Urinary bladder (tissue), 4 donors: ENCODE measurements around the gene TPMT. TPM values are rescaled to one million over a fixed set of nuclear protein-coding genes. Genes with fewer than 3 reads are reported as not detected.
A peak's percentile ranks its signal among the peaks of the same experiment; 100 is the strongest.

ENCODE experiments used
- DNase-seq: peaks from one replicate; pipeline ENCODE4 v3.0.0-alpha.2; 2015; ENCODE audit errors: extremely low spot score
- H3K27ac ChIP-seq: one replicate; pipeline ENCODE4 v1.5.1; 2013; ENCODE audit warnings: low read depth, mild to moderate bottlenecking, moderate library complexity
- H3K36me3 ChIP-seq: one replicate; pipeline ENCODE4 v1.6.1; 2013; ENCODE audit warnings: mild to moderate bottlenecking, moderate library complexity; ENCODE audit not compliant: insufficient read depth
- H3K4me1 ChIP-seq: one replicate; pipeline ENCODE4 v1.6.1; 2013; ENCODE audit warnings: mild to moderate bottlenecking, moderate library complexity; ENCODE audit not compliant: insufficient read depth
- H3K4me3 ChIP-seq: one replicate; pipeline ENCODE4 v1.5.1; 2013; ENCODE audit warnings: low read depth, low read length
- WGBS: extraction: QIAGEN DNeasy Blood & Tissue Kit; methylation state at CpG from one replicate; pipeline ENCODE4 v1.1.7; 2013; 5-methylcytosine and 5-hydroxymethylcytosine counted together
- polyA plus RNA-seq: library from polyadenylated mRNA; stranded (reverse); fragments of 200-250 nt; gene quantifications from one replicate; pipeline ENCODE4 v1.2.3, GENCODE V29; 2013
- total RNA-seq: library from RNA; depleted of rRNA; stranded (reverse); fragments of >200 nt; gene quantifications from one replicate; pipeline ENCODE4 v1.2.3, GENCODE V29; 2014
- donor health status: healthy with polysubstance abuse.
- donor health status: healthy.

TPMT gene
- total RNA-seq, result 12.3 TPM
- 8.9 TPM for polyA plus RNA-seq

DNA sequence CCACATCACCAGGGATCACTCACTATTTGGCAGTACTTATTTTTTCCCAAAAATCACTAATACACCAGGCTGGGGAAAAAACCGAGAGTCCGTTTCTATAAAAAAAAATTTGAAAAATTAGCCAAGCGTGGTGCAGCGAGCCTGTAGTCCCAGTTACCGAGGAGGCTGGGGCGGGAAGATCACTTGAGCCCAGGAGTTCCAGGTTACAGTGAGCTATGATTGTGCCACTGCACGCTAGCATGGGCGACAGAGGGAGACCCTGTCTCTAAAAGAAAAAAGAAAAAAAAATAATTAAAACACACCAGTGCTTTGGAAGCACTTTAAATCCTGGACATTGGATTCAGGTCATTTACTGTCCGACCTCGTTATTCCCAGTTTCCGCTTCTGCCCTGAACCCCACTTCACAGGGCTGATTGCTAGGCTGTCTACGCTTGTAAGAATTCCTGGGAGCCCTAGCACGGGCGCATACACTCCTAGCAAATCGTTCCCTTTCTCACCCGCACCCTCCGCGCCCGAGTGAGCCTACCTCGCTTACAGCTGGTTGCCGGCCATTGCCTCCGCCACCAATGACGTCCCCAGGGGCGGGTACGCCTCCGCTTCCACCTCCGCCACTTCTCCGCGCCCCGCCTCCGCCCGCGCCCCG, at the start of gene TPMT:
Gene TPMT (minus strand): TSS at position 571 of the 643 bp plus-strand sequence. CDS start 5,950 bp downstream, outside the sequence.
- peak within 1 kb of the TSS; percentile 93 for H3K27ac ChIP-seq
- DNase-seq, result no peak
- H3K36me3 ChIP-seq, result no peaks in the 10 kb centered on the region
- no peaks in the 10 kb centered on the region for H3K4me1 ChIP-seq
- WGBS, result under 1% methylated on average over 34 of the region's 34 CpGs
- peak within 1 kb of the TSS; percentile 97 for H3K4me3 ChIP-seq

DNA sequence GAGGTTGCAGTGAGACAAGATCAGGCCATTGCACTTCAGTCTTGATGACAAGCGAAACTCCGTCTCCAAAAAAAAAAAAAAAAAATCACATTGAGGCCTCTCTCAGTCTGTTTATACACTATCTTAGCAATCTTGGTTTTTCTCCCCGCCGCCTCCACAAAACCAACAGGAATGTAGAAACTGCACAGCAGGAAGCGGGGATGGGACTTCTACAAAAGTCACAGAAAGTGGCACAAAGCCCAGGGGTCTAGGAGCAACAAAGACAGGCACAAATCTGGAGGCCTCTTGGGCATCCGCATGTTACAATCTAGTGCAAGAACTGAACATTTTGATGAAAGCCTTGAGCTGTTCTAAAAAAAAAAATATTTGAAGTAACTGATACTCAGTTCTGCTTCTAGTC, 48.9 kb upstream of the TPMT start:
- H3K4me3 ChIP-seq, result no peak overlapping the region
- no peak for DNase-seq
- WGBS, result 90% methylated on average over 6 of the region's 6 CpGs
- no peaks in the 10 kb centered on the region for H3K4me1 ChIP-seq
- no peaks in the 10 kb centered on the region for H3K36me3 ChIP-seq
- no peak overlapping the region for H3K27ac ChIP-seq

DNA sequence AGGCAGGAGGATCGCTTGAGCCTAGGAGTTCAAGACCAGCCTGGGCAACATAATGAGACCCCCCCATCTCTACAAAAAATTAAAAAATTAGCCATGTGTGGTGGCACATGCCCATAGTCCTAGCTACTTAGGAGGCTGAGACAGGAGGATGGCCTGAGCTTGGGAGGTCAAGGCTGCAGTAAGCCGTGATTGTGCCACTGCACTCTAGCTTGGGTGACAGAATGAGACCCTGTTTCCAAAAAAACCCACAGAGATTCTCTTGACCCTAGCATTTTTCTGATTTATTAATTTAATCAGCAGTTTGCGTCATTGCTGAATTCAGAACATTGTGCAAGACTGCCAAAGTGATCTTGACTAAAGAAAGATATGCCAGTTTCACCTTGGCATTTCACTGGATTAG, 37.1 kb upstream of the TPMT start:
- DNase-seq, result no peak
- WGBS, result 99% methylated on average over 3 of the region's 3 CpGs
- no peak overlapping the region for H3K4me3 ChIP-seq
- no peaks in the 10 kb centered on the region for H3K4me1 ChIP-seq
- H3K36me3 ChIP-seq, result no peaks in the 10 kb centered on the region
- H3K27ac ChIP-seq, result no peak overlapping the region

DNA sequence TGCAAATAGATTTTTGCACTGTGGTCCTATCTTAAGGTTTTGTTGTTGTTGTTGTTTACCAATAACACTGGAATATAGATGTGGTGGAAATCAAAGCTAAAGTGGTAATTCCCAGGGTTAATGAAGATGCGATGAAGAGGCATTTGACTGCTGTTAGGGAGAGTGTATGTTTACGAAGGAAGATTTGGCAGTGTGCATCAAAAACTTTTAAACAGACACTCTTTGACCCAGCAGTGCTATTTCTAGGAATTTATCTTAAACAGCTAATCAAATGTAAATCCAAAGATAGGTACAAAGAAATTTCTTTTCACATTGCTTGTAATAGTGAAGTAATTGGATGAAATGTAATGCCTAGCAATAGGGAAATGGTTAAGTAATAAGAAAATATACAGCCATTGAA, 34.3 kb upstream of the TPMT start:
- 76% methylated on average over 2 of the region's 2 CpGs for WGBS
- H3K4me3 ChIP-seq, result no peak overlapping the region
- no peak overlapping the region for H3K27ac ChIP-seq
- no peak for DNase-seq
- no peaks in the 10 kb centered on the region for H3K4me1 ChIP-seq
- no peaks in the 10 kb centered on the region for H3K36me3 ChIP-seq

DNA sequence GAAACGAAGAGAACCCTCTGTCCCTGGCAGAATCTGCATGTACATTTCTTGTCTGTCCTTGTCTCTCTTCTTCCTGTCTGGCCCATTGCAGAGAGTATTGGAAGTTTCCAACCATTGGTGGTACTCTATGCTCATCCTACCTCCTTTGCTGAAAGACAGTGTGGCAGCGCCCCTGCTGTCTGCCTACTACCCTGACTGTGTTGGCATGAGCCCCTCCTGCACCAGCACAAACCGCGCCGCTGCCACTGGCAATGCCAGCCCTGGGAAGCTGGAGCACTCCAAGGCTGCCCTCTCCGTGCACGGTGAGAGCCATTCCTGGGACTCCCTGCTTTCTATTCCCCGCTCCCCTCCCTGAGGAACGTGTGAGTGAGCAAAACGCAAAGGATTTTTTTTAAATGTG, 32.8 kb upstream of the TPMT start:
- H3K4me3 ChIP-seq, result no peak overlapping the region
- no peaks in the 10 kb centered on the region for H3K4me1 ChIP-seq
- WGBS, result 88% methylated on average over 10 of the region's 10 CpGs
- no peaks in the 10 kb centered on the region for H3K36me3 ChIP-seq
- no peak overlapping the region for H3K27ac ChIP-seq
- no peak for DNase-seq

DNA sequence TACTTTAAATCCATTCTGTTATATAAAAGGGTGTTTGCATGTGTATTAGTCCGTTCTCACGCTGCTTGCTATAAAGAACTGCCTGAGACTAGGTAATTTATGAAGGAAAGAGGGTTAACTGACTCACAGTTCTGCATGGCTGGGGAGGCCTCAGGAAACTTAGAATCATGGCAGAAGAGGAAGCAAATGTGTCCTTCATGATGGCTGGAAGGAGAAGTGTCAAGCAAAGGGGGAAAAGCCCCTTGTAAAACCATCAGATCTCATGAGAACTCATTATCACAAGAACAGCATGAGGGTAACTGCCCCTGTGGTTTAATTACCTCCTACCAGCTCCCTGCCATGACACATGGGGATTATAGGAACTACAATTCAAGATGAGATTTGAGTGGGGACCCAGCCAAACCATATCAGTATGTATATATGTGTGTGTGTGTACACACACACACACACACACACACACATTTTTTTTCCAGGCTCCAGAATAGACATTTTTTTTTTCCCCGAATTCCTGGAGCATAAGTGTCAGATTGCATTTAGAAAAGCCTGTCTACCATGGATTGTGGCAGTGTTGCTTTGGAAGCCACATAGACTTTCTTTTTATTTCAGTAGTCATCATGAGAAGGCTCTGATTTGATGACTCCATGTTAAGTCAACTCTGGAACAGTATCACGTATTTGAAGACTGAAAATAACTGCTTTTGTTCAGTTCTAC, 31.8 kb upstream of the TPMT start:
- Histone ChIP-seq H3K36me3 (no peaks in the 10 kb centered on the region), H3K27ac (no peak overlapping the region), H3K4me1 (no peaks in the 10 kb centered on the region), H3K4me3 (no peak overlapping the region)
- 89% methylated on average over 4 of the region's 4 CpGs for WGBS
- DNase-seq, result no peak

DNA sequence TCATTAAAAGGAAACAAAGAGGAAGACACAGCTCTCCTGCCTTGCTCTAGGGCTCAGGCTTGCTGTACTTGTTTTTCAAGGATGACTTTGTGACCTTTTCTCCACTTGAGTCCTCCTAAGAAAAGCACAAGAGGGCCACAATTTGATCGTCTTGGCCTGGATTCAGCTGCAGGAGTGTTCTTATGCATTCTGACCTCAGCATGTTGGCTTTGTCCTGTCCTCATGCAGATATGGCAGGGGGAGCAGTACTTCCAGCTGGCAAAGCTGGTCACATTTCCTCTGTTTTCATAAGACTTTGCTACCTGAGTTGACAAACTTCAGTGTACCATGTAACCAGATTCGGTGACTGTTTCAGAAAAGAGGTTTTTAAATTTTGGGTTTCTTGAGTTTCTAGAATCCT, 31.2 kb upstream of the TPMT start:
- Histone ChIP-seq H3K4me3 (no peak overlapping the region), H3K36me3 (no peaks in the 10 kb centered on the region), H3K4me1 (no peaks in the 10 kb centered on the region), H3K27ac (no peak overlapping the region)
- 65% methylated on average over 2 of the region's 2 CpGs for WGBS
- DNase-seq, result no peak

DNA sequence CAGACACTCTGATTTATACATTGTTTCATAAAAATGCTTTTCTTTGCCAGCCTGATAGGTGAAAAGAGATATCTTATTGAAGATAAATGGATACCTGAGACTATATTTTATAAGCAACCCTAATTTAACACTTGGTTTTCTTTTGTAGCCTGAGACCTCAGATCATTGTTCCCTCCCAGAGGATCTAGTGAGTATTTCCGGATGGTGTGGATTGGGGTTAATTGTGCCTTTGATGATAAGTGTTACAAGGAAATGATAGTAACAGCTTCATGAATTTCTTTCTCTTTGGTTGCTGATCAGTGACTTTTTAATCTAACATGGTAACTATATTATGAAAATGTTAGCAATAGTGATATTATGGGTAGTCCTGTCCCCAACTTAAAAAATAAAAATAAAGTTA, 30.7 kb upstream of the TPMT start:
- Histone ChIP-seq H3K27ac (no peak overlapping the region), H3K4me3 (no peak overlapping the region), H3K36me3 (no peaks in the 10 kb centered on the region), H3K4me1 (no peaks in the 10 kb centered on the region)
- WGBS, result 76% methylated on average over 1 of the region's 1 CpG
- DNase-seq, result no peak

DNA sequence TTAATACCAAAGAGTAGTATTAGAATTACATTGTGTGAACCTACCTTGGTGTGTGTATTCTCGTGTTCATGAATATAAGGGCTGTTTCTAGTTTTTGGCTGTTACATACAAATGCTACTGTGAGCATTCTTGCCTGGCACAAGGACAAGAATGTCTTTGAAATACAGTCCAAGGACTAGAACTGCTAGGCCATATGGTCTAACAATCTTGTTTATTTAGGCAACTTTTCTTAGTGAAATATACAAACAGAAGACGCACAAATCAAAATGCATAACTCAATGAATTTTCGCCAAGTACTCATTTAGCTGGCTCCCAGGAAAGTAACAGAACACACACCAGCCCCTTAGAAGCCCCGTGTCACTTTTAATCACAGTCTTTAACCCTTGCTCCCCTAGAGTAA, 28.9 kb upstream of the TPMT start:
- Histone ChIP-seq H3K4me3 (no peak overlapping the region), H3K27ac (no peak overlapping the region), H3K4me1 (no peaks in the 10 kb centered on the region), H3K36me3 (no peaks in the 10 kb centered on the region)
- 61% methylated on average over 4 of the region's 4 CpGs for WGBS
- no peak for DNase-seq

DNA sequence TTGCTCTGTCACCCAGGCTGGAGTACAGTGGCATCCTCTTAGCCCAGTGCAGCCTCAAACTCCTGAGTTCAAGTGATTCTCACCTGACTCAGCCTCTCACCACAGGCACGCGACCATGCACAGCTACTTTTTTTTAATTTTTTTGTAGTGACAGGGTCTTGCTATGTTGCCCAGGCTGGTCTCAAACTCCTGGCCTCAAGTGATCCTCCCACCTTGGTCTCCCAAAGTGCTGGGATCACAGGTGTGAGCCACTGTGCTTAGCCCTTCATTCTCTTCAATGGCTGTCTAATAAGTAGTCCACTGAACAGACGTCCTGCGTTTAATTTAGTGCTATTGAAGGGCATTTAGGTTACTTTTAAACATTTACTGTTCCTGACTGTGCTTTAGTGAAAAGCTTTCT, 27.7 kb upstream of the TPMT start:
- no peaks in the 10 kb centered on the region for H3K36me3 ChIP-seq
- no peaks in the 10 kb centered on the region for H3K4me1 ChIP-seq
- H3K27ac ChIP-seq, result no peak overlapping the region
- H3K4me3 ChIP-seq, result no peak overlapping the region
- WGBS, result 87% methylated on average over 4 of the region's 4 CpGs
- DNase-seq, result no peak

DNA sequence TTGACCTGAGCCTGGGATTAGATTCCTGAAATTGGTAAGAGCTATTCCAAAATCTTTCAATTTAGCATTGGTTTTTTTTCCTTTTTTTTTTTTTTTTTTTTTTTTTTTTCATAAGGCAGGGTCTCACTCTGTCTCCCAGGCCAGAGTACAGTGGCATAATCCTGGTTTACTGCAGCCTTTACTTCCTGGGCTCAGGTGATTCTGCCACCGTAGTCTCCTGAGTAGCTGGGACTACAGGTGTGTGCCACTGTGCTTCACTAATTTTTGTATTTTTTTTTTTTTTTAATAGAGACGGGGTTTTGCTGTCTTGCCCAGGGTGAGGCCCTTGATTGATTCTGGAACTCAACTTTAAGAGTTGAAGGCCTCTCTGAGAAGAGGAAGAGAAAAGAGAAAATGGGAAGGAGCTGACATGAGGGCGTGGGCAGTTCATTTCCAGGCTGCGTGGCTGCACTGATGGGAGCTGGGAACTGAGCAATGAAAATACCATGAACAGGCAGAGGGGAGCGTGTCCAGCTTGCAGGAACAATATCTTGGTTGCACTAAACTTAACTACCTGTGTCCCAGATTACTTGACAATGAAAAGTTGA, 25.0 kb upstream of the TPMT start:
- 88% methylated on average over 5 of the region's 5 CpGs for WGBS
- Histone ChIP-seq H3K27ac (no peak overlapping the region), H3K36me3 (no peaks in the 10 kb centered on the region), H3K4me1 (no peaks in the 10 kb centered on the region), H3K4me3 (no peak overlapping the region)
- DNase-seq, result no peak

DNA sequence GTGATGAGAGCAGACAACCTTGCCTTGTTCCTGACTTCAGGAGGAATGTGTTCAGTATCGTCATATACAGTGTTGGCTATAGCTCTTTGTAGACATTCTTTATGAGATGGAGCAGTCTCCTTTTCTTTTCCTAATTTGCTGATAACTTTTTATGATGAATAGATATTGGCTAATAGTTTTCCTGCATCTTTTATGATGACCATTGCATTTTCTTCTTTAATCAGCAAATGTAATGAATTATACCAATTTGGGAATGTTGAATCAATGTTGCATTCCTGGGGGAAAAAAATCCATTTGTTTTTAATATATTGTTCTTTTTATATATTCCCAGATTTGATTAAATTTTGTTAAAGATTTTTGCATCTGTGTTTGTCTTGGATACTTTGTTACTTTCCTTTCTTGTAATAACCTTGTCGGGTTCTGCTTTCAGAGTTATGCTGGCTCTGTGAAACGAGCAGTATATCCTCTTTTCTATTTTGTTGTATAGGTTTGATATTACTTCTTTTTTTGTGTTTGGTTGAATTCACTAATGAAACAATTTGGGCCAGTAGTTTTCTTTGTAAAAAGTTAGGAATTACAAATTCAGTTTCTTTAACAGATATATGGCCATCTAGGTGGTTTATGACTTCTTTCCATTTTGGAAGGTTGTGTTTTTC, 24.2 kb upstream of the TPMT start:
- WGBS, result 85% methylated on average over 3 of the region's 3 CpGs

DNA sequence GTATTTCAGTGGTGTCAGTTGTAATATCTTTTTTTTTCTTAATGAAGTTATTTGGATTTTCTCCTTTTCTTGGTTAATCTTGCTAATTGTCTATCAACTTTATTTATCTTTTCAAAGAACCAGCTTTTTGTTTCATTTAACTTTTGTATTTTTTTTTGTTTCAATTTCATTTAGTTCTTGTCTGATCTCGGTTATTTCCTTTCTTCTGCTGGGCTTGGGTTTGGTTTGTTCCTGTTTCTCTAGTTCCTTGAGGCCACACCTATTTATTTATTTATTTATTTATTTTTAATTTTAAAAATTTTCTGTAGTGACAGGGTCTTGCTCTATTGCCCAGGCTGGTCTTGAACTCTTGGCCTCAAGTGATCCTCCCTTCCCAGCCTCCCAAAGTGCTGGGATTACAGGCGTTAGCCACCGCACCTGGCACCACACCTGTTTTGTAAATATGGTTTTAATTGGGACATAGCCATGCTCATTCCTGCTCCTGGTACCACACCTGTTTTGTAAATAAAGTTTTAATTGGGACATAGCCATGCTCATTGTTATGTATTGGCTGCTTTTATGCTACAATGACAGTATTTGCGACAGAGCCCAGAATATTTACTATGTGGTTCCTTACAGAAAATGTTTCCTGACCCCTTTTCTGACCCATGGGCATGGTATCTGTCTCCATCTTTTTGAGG, 22.5 kb upstream of the TPMT start:
- WGBS, result 95% methylated on average over 4 of the region's 4 CpGs
- DNase-seq, result no peak
- no peak overlapping the region for H3K27ac ChIP-seq
- H3K4me1 ChIP-seq, result no peaks in the 10 kb centered on the region
- H3K36me3 ChIP-seq, result no peaks in the 10 kb centered on the region
- no peak overlapping the region for H3K4me3 ChIP-seq

More for the DNA sequence above, 24.2 kb upstream of the TPMT start:
- H3K27ac ChIP-seq, result no peak overlapping the region
- H3K4me1 ChIP-seq, result no peaks in the 10 kb centered on the region
- H3K36me3 ChIP-seq, result no peaks in the 10 kb centered on the region
- no peak overlapping the region for H3K4me3 ChIP-seq
- DNase-seq, result no peak
